Lung (tissue), 12 donors: ENCODE measurements around the gene DBN1. TPM values are rescaled to one million over a fixed set of nuclear protein-coding genes. Genes with fewer than 3 reads are reported as not detected.

ENCODE experiments used
- ATAC-seq: fragments of 200-7000 bp; cut with Tn5 transposase; one replicate; pipeline ENCODE4 v1.9.1; 2020; ENCODE audit warnings: moderate number of reproducible peaks; ENCODE audit not compliant: insufficient read depth, low FRiP score
- DNase-seq, 3 donors: peaks; one replicate each; pipeline ENCODE4 v3.0.0-alpha.2; 2013 to 2017
- H3K27ac ChIP-seq, 2 donors: one replicate each; pipeline ENCODE4 v1.5.1; 2013; ENCODE audit warnings: mild to moderate bottlenecking in 2 of 2, moderate library complexity in 2 of 2, control low read depth in 1 of 2, inconsistent platforms in 1 of 2, low read depth in 1 of 2, low read length in 1 of 2
- H3K27me3 ChIP-seq, 3 donors: one replicate each; pipeline ENCODE4 v1.5.1; 2013; ENCODE audit warnings: low read length in 2 of 3; ENCODE audit not compliant: control insufficient read depth in 3 of 3, insufficient read depth in 3 of 3
- H3K36me3 ChIP-seq, 4 donors: one replicate each; pipeline ENCODE4 v1.5.1; 2013; ENCODE audit warnings: low read length in 4 of 4, mild to moderate bottlenecking in 1 of 4, moderate library complexity in 1 of 4; ENCODE audit not compliant: control insufficient read depth in 4 of 4, insufficient read depth in 4 of 4
- H3K4me1 ChIP-seq, 5 donors: one replicate each; pipeline ENCODE4 v1.5.1; 2013; ENCODE audit warnings: low read length in 5 of 5, mild to moderate bottlenecking in 2 of 5, moderate library complexity in 1 of 5; ENCODE audit not compliant: control insufficient read depth in 5 of 5, insufficient read depth in 5 of 5
- H3K4me3 ChIP-seq: one replicate; pipeline ENCODE4 v1.5.1; 2013; ENCODE audit warnings: mild to moderate bottlenecking, control low read depth, moderate library complexity
- H3K9ac ChIP-seq, 2 donors: one replicate each; pipeline ENCODE4 v1.5.1; 2013; ENCODE audit warnings: low read length in 2 of 2, control low read depth in 1 of 2; ENCODE audit not compliant: insufficient read depth in 1 of 2
- H3K9me3 ChIP-seq, 4 donors: one replicate each; pipeline ENCODE4 v1.5.1; 2013; ENCODE audit warnings: low read length in 3 of 4, mild to moderate bottlenecking in 1 of 4, moderate library complexity in 1 of 4; ENCODE audit not compliant: control insufficient read depth in 4 of 4, insufficient read depth in 3 of 4
- CTCF ChIP-seq: IDR thresholded peaks from 2 replicates; pipeline ENCODE4 v1.5.1; 2012; ENCODE audit warnings: mild to moderate bottlenecking; ENCODE audit errors: control extremely low read depth, extremely low read depth
- whole genome bisulfite sequencing, 2 donors: extraction: QIAGEN DNeasy Blood & Tissue Kit; methylation state at CpG; one replicate each; pipeline ENCODE4 v1.1.7; 2013; 5-methylcytosine and 5-hydroxymethylcytosine counted together
- polyA plus RNA-seq, 2 donors: library from polyadenylated mRNA; stranded (reverse); fragments of 200-250 nt; gene quantifications; one replicate each; pipeline ENCODE4 v1.2.1, GENCODE V29; 2013
- total RNA-seq, 2 donors: library from RNA; depleted of rRNA in 1 of 2; stranded (reverse); fragments of >200 nt in 1 of 2; gene quantifications; one replicate each; pipeline ENCODE4 v1.2.1, GENCODE V29; 2014 to 2021
- donor health status: control.
- donor health status: control.
- donor health status: Bipolar disorder and iron deficiency.
- donor health status: healthy.
- donor health status: DM: yes; HTN: yes; CAD: no.

The DBN1 gene
- total and polyA plus RNA-seq, 4 donors = 18.7 to 38.3 (median 30.3) TPM

GRCh38 chr5:177504086-177505056 lies 30.9 kb upstream of the DBN1 start:
- TF ChIP-seq CTCF = no peak
- no peak for DNase-seq
- ATAC-seq = no peak
- H3K27me3 ChIP-seq = no peaks in the 10 kb centered on the region
- H3K36me3 ChIP-seq = peaks cover 0 to 8% (median 0%) of the 10 kb centered on the region in 4 donors
- no peak overlapping the region for H3K4me3 ChIP-seq
- 90 to 93% methylated on average over 47 of the region's 47 CpGs for WGBS, 2 donors
- peaks cover 0 to 10% (median 0%) of the 10 kb centered on the region in 5 donors for H3K4me1 ChIP-seq
- no peak overlapping the region for H3K9ac ChIP-seq
- H3K9me3 ChIP-seq = no peaks in the 10 kb centered on the region
- H3K27ac ChIP-seq = no peak overlapping the region

DNA sequence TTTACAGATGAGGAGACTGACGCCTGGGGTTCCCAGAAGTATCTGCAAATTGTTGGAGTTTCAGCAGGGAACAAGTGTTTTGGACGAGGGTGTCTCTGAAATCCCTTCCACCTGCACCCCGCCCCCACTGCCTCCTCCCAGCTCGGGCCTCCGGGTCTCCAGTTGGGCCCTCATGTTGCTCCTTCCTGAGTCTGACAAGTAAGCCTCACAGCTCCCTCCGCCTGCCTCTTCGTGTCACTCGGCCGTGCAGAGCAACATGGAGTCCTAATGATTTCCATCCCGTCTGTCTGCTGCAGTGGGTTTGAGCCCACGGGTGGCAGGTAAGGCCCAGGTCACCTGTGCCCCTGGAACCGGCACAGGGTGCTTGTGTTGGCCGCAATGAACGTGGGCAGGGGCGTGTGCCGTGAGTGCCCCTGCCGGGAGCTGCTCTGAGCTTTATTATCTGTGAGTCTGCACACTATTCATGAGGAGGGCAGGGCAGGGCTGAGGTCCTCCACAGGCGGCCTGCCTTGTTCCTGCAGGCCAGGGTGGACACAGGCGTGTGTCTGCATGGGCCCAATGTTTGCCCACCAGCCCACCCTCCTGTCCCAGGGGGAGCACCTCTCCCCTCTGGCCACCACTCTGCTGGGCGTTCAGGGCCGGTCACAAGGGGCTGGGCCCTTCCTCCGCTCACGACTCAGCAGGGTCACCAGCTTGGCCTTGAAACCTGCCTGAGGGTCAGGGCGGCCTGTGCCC lies 30.1 kb upstream of the DBN1 start:
- no peak for ATAC-seq
- 88% methylated on average over 24 of the region's 24 CpGs for WGBS, 2 donors
- no peak for DNase-seq
- H3K36me3 ChIP-seq = peaks cover 0 to 8% (median 0%) of the 10 kb centered on the region in 4 donors
- no peak for TF ChIP-seq CTCF
- no peak overlapping the region for H3K9ac ChIP-seq
- H3K9me3 ChIP-seq = no peaks in the 10 kb centered on the region
- no peaks in the 10 kb centered on the region for H3K27me3 ChIP-seq
- no peak overlapping the region for H3K4me3 ChIP-seq
- peaks cover 0 to 11% (median 0%) of the 10 kb centered on the region in 5 donors for H3K4me1 ChIP-seq
- H3K27ac ChIP-seq = no peak overlapping the region

DNA sequence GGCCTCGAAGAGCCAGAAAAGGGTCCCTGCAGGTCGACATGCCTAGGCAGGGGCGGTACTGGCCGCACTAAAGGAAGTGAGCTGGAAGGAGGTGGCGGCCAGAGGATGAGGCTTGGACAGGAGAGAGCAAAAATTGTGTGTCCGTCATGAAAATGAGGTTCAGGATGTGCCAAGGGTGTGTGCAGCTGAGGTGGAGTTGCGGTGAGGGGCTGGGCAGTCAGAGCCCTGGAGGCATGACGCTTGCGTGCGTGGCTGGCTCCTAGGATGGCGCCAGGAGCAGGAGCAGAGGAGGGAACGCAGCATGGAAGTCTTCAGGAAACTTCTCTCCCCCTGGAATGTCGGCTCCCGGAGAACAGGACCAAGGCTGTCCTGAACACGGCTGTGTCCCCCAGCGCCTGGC lies 29.5 kb upstream of the DBN1 start:
- Histone ChIP-seq H3K4me1 (peaks cover 0 to 17% (median 4%) of the 10 kb centered on the region in 5 donors), H3K36me3 (peaks cover 0 to 7% (median 0%) of the 10 kb centered on the region in 4 donors), H3K9ac (no peak overlapping the region), H3K27me3 (no peaks in the 10 kb centered on the region), H3K9me3 (no peaks in the 10 kb centered on the region), H3K27ac (no peak overlapping the region), H3K4me3 (no peak overlapping the region)
- DNase-seq (no peak), ATAC-seq (no peak)
- 80 to 82% methylated on average over 16 of the region's 16 CpGs for WGBS, 2 donors
- TF ChIP-seq CTCF = no peak
